Lung (tissue), 12 donors: Measurements from ENCODE around the gene GIGYF2. TPM values are rescaled to one million over a fixed set of nuclear protein-coding genes. Genes with fewer than 3 reads are reported as not detected.
"Not testable (repeated sequence)": the region's sequence is repeated elsewhere in the genome, so short reads cannot be mapped to it uniquely, and the experiment has no call there.

Experiments
- ATAC-seq: fragments of 200-7000 bp; cut with Tn5 transposase; one replicate; pipeline ENCODE4 v1.9.1; 2020; ENCODE audit warnings: moderate number of reproducible peaks; ENCODE audit not compliant: insufficient read depth, low FRiP score
- DNase-seq, 3 donors: peaks; one replicate each; pipeline ENCODE4 v3.0.0-alpha.2; 2013 to 2017
- H3K27ac ChIP-seq, 2 donors: one replicate each; pipeline ENCODE4 v1.5.1; 2013; ENCODE audit warnings: mild to moderate bottlenecking in 2 of 2, moderate library complexity in 2 of 2, control low read depth in 1 of 2, inconsistent platforms in 1 of 2, low read depth in 1 of 2, low read length in 1 of 2
- H3K27me3 ChIP-seq, 3 donors: one replicate each; pipeline ENCODE4 v1.5.1; 2013; ENCODE audit warnings: low read length in 2 of 3; ENCODE audit not compliant: control insufficient read depth in 3 of 3, insufficient read depth in 3 of 3
- H3K36me3 ChIP-seq, 4 donors: one replicate each; pipeline ENCODE4 v1.5.1; 2013; ENCODE audit warnings: low read length in 4 of 4, mild to moderate bottlenecking in 1 of 4, moderate library complexity in 1 of 4; ENCODE audit not compliant: control insufficient read depth in 4 of 4, insufficient read depth in 4 of 4
- H3K4me1 ChIP-seq, 5 donors: one replicate each; pipeline ENCODE4 v1.5.1; 2013; ENCODE audit warnings: low read length in 5 of 5, mild to moderate bottlenecking in 2 of 5, moderate library complexity in 1 of 5; ENCODE audit not compliant: control insufficient read depth in 5 of 5, insufficient read depth in 5 of 5
- H3K4me3 ChIP-seq: one replicate; pipeline ENCODE4 v1.5.1; 2013; ENCODE audit warnings: mild to moderate bottlenecking, control low read depth, moderate library complexity
- H3K9ac ChIP-seq, 2 donors: one replicate each; pipeline ENCODE4 v1.5.1; 2013; ENCODE audit warnings: low read length in 2 of 2, control low read depth in 1 of 2; ENCODE audit not compliant: insufficient read depth in 1 of 2
- H3K9me3 ChIP-seq, 4 donors: one replicate each; pipeline ENCODE4 v1.5.1; 2013; ENCODE audit warnings: low read length in 3 of 4, mild to moderate bottlenecking in 1 of 4, moderate library complexity in 1 of 4; ENCODE audit not compliant: control insufficient read depth in 4 of 4, insufficient read depth in 3 of 4
- WGBS, 2 donors: extraction: QIAGEN DNeasy Blood & Tissue Kit; methylation state at CpG; one replicate each; pipeline ENCODE4 v1.1.7; 2013; 5-methylcytosine and 5-hydroxymethylcytosine counted together
- polyA plus RNA-seq, 2 donors: library from polyadenylated mRNA; stranded (reverse); fragments of 200-250 nt; gene quantifications; one replicate each; pipeline ENCODE4 v1.2.1, GENCODE V29; 2013
- total RNA-seq, 2 donors: library from RNA; depleted of rRNA in 1 of 2; stranded (reverse); fragments of >200 nt in 1 of 2; gene quantifications; one replicate each; pipeline ENCODE4 v1.2.1, GENCODE V29; 2014 to 2021
- TF ChIP-seq, protein P1 (sequence below): IDR thresholded peaks from 2 replicates; pipeline ENCODE4 v1.5.1; 2012; ENCODE audit warnings: mild to moderate bottlenecking; ENCODE audit errors: control extremely low read depth, extremely low read depth
- donor health status: control.
- donor health status: control.
- donor health status: Bipolar disorder and iron deficiency.
- donor health status: healthy.
- donor health status: DM: yes; HTN: yes; CAD: no.

The GIGYF2 gene
- total and polyA plus RNA-seq, 4 donors = 15.9 to 145 (median 37.3) TPM

GRCh38 chr2:232687382-232688160, 9.6 kb upstream of the GIGYF2 start:
- peaks cover 0 to 3% (median 0%) of the 10 kb centered on the region in 5 donors for H3K4me1 ChIP-seq
- H3K27me3 ChIP-seq = no peaks in the 10 kb centered on the region
- H3K9ac ChIP-seq = no peak overlapping the region
- H3K27ac ChIP-seq = no peak overlapping the region
- no peaks in the 10 kb centered on the region for H3K9me3 ChIP-seq
- peaks cover 0 to 1% (median 0%) of the 10 kb centered on the region in 4 donors for H3K36me3 ChIP-seq
- TF ChIP-seq, protein P1, sequence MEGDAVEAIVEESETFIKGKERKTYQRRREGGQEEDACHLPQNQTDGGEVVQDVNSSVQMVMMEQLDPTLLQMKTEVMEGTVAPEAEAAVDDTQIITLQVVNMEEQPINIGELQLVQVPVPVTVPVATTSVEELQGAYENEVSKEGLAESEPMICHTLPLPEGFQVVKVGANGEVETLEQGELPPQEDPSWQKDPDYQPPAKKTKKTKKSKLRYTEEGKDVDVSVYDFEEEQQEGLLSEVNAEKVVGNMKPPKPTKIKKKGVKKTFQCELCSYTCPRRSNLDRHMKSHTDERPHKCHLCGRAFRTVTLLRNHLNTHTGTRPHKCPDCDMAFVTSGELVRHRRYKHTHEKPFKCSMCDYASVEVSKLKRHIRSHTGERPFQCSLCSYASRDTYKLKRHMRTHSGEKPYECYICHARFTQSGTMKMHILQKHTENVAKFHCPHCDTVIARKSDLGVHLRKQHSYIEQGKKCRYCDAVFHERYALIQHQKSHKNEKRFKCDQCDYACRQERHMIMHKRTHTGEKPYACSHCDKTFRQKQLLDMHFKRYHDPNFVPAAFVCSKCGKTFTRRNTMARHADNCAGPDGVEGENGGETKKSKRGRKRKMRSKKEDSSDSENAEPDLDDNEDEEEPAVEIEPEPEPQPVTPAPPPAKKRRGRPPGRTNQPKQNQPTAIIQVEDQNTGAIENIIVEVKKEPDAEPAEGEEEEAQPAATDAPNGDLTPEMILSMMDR = no peak
- no peak overlapping the region for H3K4me3 ChIP-seq
- ATAC-seq (no peak), DNase-seq (no peak)
- WGBS, 2 donors = 84% methylated on average over 11 of the region's 11 CpGs

DNA sequence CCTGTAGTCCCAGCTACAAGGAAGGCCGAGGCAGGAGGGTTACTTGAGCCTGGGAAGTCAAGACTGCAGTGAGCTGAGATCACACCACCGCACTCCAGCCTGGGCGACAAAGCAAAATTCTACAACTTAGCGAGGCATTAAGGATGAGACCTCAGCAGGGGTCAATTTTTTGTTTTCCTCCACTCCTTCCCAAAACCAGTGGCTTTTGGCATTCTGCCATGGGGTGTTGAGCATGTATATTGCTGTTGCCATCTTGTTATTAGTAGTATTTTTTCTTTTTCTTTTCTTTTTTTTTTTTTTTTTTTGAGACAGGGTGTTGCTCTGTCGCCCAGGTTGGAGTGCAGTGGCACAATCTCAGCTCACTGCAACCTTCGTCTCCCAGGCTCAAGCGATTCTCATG, 8.9 kb upstream of the GIGYF2 start:
- Histone ChIP-seq H3K9ac (no peak overlapping the region), H3K4me3 (no peak overlapping the region), H3K36me3 (peaks cover 0 to 1% (median 0%) of the 10 kb centered on the region in 4 donors), H3K27ac (no peak overlapping the region), H3K27me3 (no peaks in the 10 kb centered on the region), H3K9me3 (no peaks in the 10 kb centered on the region), H3K4me1 (peaks cover 0 to 3% (median 0%) of the 10 kb centered on the region in 5 donors)
- 91 to 94% methylated on average over 7 of the region's 7 CpGs for WGBS, 2 donors
- TF ChIP-seq, protein P1 = no peak
- DNase-seq (no peak), ATAC-seq (no peak)

- Histone ChIP-seq H3K27ac (no peak overlapping the region), H3K4me1 (peaks cover 0 to 3% (median 0%) of the 10 kb centered on the region in 5 donors), H3K9ac (no peak overlapping the region), H3K9me3 (no peaks in the 10 kb centered on the region), H3K27me3 (no peaks in the 10 kb centered on the region), H3K4me3 (no peak overlapping the region), H3K36me3 (peaks cover 0 to 1% (median 0%) of the 10 kb centered on the region in 4 donors)
- WGBS, 2 donors = 46 to 56% methylated on average over 3 of the region's 3 CpGs
- DNase-seq (peak; percentile 84 to 89 (median 87)), ATAC-seq (no peak)
- TF ChIP-seq, protein P1 = no peak
Observed at GRCh38 chr2:232689152-232689910, 7.8 kb upstream of the GIGYF2 start.

- H3K36me3 ChIP-seq, H3K9me3 ChIP-seq, H3K9ac ChIP-seq, H3K4me3 ChIP-seq, DNase-seq, H3K27me3 ChIP-seq, H3K4me1 ChIP-seq, H3K27ac ChIP-seq, ATAC-seq: not testable (repeated sequence)
- 95 to 96% methylated on average over 13 of the region's 13 CpGs for WGBS, 2 donors
Observed at GRCh38 chr2:232691117-232691516, 6.0 kb upstream of the GIGYF2 start.
